Fibroblast of skin of right biceps (primary cell): ENCODE measurements around the gene HDAC9.

Experiments used
- DNase-seq: peaks from one replicate; pipeline ENCODE4 v3.0.0-alpha.2; 2013

Gene HDAC9

GRCh38 chr7:18495412-18496340 is at the start of gene HDAC9:
HDAC9 (plus strand) TSS chr7:18495749; CDS start chr7:18496303, 554 bp downstream.
- peak; percentile 56 for DNase-seq

GRCh38 chr7:18445916-18446520 is 49.5 kb upstream of the HDAC9 start:
- DNase-seq: no peak

GRCh38 chr7:18450019-18450418 is 45.5 kb upstream of the HDAC9 start:
- no peak for DNase-seq

- peak; percentile 1 for DNase-seq
Measured at GRCh38 chr7:18455606-18456005, 39.9 kb upstream of the HDAC9 start.

- DNase-seq: peak; percentile 2
Measured at GRCh38 chr7:18457832-18458231, 37.7 kb upstream of the HDAC9 start.

- DNase-seq: no peak
Measured at GRCh38 chr7:18458830-18459229, 36.7 kb upstream of the HDAC9 start.

GRCh38 chr7:18459484-18460245 is 35.9 kb upstream of the HDAC9 start:
- peak; percentile 32 for DNase-seq

GRCh38 chr7:18461785-18462467 is 33.6 kb upstream of the HDAC9 start:
- peak; percentile 8 for DNase-seq

- DNase-seq: no peak
Measured at GRCh38 chr7:18464830-18465229, 30.7 kb upstream of the HDAC9 start.

- no peak for DNase-seq
Measured at GRCh38 chr7:18467011-18467410, 28.5 kb upstream of the HDAC9 start.

GRCh38 chr7:18468795-18469194 is 26.8 kb upstream of the HDAC9 start:
- no peak for DNase-seq

GRCh38 chr7:18469316-18469715 is 26.2 kb upstream of the HDAC9 start:
- DNase-seq: no peak

- DNase-seq: no peak
Measured at GRCh38 chr7:18471476-18472160, 23.9 kb upstream of the HDAC9 start.

GRCh38 chr7:18472161-18472483 is 23.4 kb upstream of the HDAC9 start:
- no peak for DNase-seq

- DNase-seq: no peak
Measured at GRCh38 chr7:18473119-18473518, 22.4 kb upstream of the HDAC9 start.

- no peak for DNase-seq
Measured at GRCh38 chr7:18474944-18475343, 20.6 kb upstream of the HDAC9 start.

- no peak for DNase-seq
Measured at GRCh38 chr7:18475488-18475887, 20.1 kb upstream of the HDAC9 start.

- DNase-seq: no peak
Measured at GRCh38 chr7:18481776-18482175, 13.8 kb upstream of the HDAC9 start.

- no peak for DNase-seq
Measured at GRCh38 chr7:18488049-18488448, 7.5 kb upstream of the HDAC9 start.

GRCh38 chr7:18489624-18490023 is 5.9 kb upstream of the HDAC9 start:
- no peak for DNase-seq

- DNase-seq: no peak
Measured at GRCh38 chr7:18491871-18492270, 3.7 kb upstream of the HDAC9 start.

- DNase-seq: no peak
Measured at GRCh38 chr7:18494406-18494805, 1.1 kb upstream of the HDAC9 start.
